H1 (cell line): ENCODE data around the gene RERE. TPM values are rescaled to one million over a fixed set of nuclear protein-coding genes. Genes with fewer than 3 reads are reported as not detected.

Experiments used
- FOSL1 ChIP-seq: IDR thresholded peaks from 2 replicates; pipeline ENCODE4 v1.6.1; 2011; ENCODE audit warnings: mild to moderate bottlenecking, low read depth, low read length, moderate library complexity; ENCODE audit not compliant: insufficient read depth
- KDM5A ChIP-seq: fragments of 200-600 bp; IDR thresholded peaks from 2 replicates; pipeline ENCODE4 v1.7.1; 2012; ENCODE audit warnings: mild to moderate bottlenecking, low read length, inconsistent platforms, mixed read lengths
- polyA plus RNA-seq, 7 experiments: library from polyadenylated mRNA; depleted of rRNA in 3 of 7; stranded (reverse) in 5 of 7; unstranded in 2 of 7; fragments of >200 nt in 5 of 7; fragments of 200-250 nt in 2 of 7; gene quantifications; 1 replicate in 5 of 7; 2 replicates in 1 of 7; 4 replicates in 1 of 7; pipeline versions ENCODE4 v1.2.1 to v1.2.3, GENCODE V29; 2011 to 2013; ENCODE audit warnings: missing spikeins in 2 of 7, mixed read lengths in 2 of 7
- total RNA-seq: library from RNA; stranded (reverse); fragmentation: NEBNext Ultra II Directional; extraction: Animal tissue kit (Norgen Biotek cat#: 25700); gene quantifications from 2 replicates; pipeline ENCODE4 v1.2.1, GENCODE V29; 2021

Gene RERE
- total and polyA plus RNA-seq, 2 of the 8 experiments (the other 6 are each of a cell fraction or from before 2014, with no cell fraction given): 15.3 to 142 TPM

GRCh38 chr1:8745749-8746390 lies 71.6 kb downstream of the RERE start (continued):
- TF ChIP-seq FOSL1 (no peak), KDM5A (no peak)
